Endodermal cell (in vitro differentiated cells): ENCODE data around the gene ZBTB25. TPM values are rescaled to one million over a fixed set of nuclear protein-coding genes. Genes with fewer than 3 reads are reported as not detected.

Source experiments
- DNase-seq: peaks from one replicate; pipeline ENCODE4 v3.0.0-alpha.2; 2017
- H3K27ac ChIP-seq: 2 replicates; pipeline ENCODE4 v1.5.1; 2013; ENCODE audit warnings: mild to moderate bottlenecking, low read depth, low read length, moderate library complexity
- H3K27me3 ChIP-seq: 2 replicates; pipeline ENCODE4 v1.6.1; 2013; ENCODE audit warnings: mild to moderate bottlenecking, low read length, moderate library complexity; ENCODE audit not compliant: insufficient read depth, control insufficient read depth, poor library complexity, severe bottlenecking
- H3K36me3 ChIP-seq: 2 replicates; pipeline ENCODE4 v1.7.0; 2013; ENCODE audit warnings: mild to moderate bottlenecking, low read length, moderate library complexity; ENCODE audit not compliant: control insufficient read depth, insufficient read depth
- H3K4me1 ChIP-seq: one replicate; pipeline ENCODE4 v1.7.0; 2013; ENCODE audit warnings: low read length; ENCODE audit not compliant: control insufficient read depth, insufficient read depth
- H3K4me3 ChIP-seq: 2 replicates; pipeline ENCODE4 v1.5.1; 2013; ENCODE audit warnings: mild to moderate bottlenecking, low read length, moderate library complexity
- H3K9ac ChIP-seq: 2 replicates; pipeline ENCODE4 v1.6.1; 2013; ENCODE audit warnings: mild to moderate bottlenecking, low read length, moderate library complexity; ENCODE audit not compliant: poor library complexity, severe bottlenecking; ENCODE audit errors: extremely low read depth
- H3K9me3 ChIP-seq: 2 replicates; pipeline ENCODE4 v1.6.1; 2013; ENCODE audit warnings: mild to moderate bottlenecking, low read length, moderate library complexity; ENCODE audit not compliant: control insufficient read depth
- H3K27ac Mint-ChIP-seq: 2 replicates; pipeline ENCODE4 v1.8.0; 2020; ENCODE audit warnings: mixed read lengths
- H3K27me3 Mint-ChIP-seq: 2 replicates; pipeline ENCODE4 v1.8.0; 2021; ENCODE audit warnings: mild to moderate bottlenecking, mixed read lengths; ENCODE audit not compliant: insufficient read depth
- H3K36me3 Mint-ChIP-seq: 2 replicates; pipeline ENCODE4 v1.8.0; 2020; ENCODE audit warnings: low read depth, mixed read lengths
- H3K4me1 Mint-ChIP-seq: 2 replicates; pipeline ENCODE4 v1.8.0; 2020; ENCODE audit warnings: mixed read lengths
- H3K4me3 Mint-ChIP-seq: 2 replicates; pipeline ENCODE4 v1.8.0; 2020; ENCODE audit warnings: mild to moderate bottlenecking, moderate library complexity, mixed read lengths
- H3K9me3 Mint-ChIP-seq: 2 replicates; pipeline ENCODE4 v1.8.0; 2020; ENCODE audit warnings: mild to moderate bottlenecking, mixed read lengths
- CTCF ChIP-seq: fragments of 200-600 bp; sonication (generic); conservative IDR thresholded peaks from 2 replicates; pipeline ENCODE4 v1.5.0; 2021; ENCODE audit warnings: antibody characterized with exemption, mild to moderate bottlenecking
- WGBS, 2 experiments: methylation state at CpG; one replicate each; pipeline versions ENCODE4 v1.1.5 to v1.1.7; 2013; ENCODE audit warnings: missing lambda C conversion rate in 2 of 2, mixed read lengths in 1 of 2; ENCODE audit not compliant: insufficient coverage in 1 of 2, insufficient read length in 1 of 2; 5-methylcytosine and 5-hydroxymethylcytosine counted together
- total RNA-seq, 2 donors: library from RNA; stranded (reverse); fragmentation: NEBNext Ultra II Directional in 1 of 2; extraction: Animal tissue kit (Norgen Biotek cat#: 25700) in 1 of 2; gene quantifications; 2 replicates in 1 of 2; 3 replicates in 1 of 2; pipeline ENCODE4 v1.2.1, GENCODE V29; 2021

ZBTB25 gene
- total RNA-seq, 2 donors from 2014 or later, result 14.0 to 17.0 TPM

- Histone ChIP-seq H3K9ac (no peak overlapping the region), H3K27ac (no peak overlapping the region), H3K4me1 (no peaks in the 10 kb centered on the region), H3K4me3 (no peak overlapping the region), H3K27me3 (no peaks in the 10 kb centered on the region), H3K36me3 (peaks cover 12% of the 10 kb centered on the region), H3K9me3 (no peaks in the 10 kb centered on the region)
- no peak for DNase-seq
- no peak overlapping the region for H3K27ac Mint-ChIP-seq
- no peaks in the 10 kb centered on the region for H3K27me3 Mint-ChIP-seq
- TF ChIP-seq CTCF, result no peak
- WGBS, 2 experiments, result 89 to 100% methylated on average over 1 of the region's 2 CpGs
- H3K4me1 Mint-ChIP-seq, result peaks cover 27% of the 10 kb centered on the region
- H3K36me3 Mint-ChIP-seq, result no peaks in the 10 kb centered on the region
- H3K9me3 Mint-ChIP-seq, result no peaks in the 10 kb centered on the region
- no peak overlapping the region for H3K4me3 Mint-ChIP-seq
Observed at GRCh38 chr14:64513271-64513670, 9.6 kb upstream of the ZBTB25 start.

GRCh38 chr14:64510825-64511671 is 7.4 kb upstream of the ZBTB25 start:
- no peak overlapping the region for H3K27ac Mint-ChIP-seq
- no peaks in the 10 kb centered on the region for H3K27me3 ChIP-seq
- no peak overlapping the region for H3K4me3 Mint-ChIP-seq
- DNase-seq, result peak; percentile 86
- H3K9ac ChIP-seq, result no peak overlapping the region
- no peaks in the 10 kb centered on the region for H3K36me3 Mint-ChIP-seq
- TF ChIP-seq CTCF, result peak; percentile 94
- H3K27me3 Mint-ChIP-seq, result no peaks in the 10 kb centered on the region
- H3K27ac ChIP-seq, result no peak overlapping the region
- WGBS, 2 experiments, result 11 to 28% methylated on average over 1 to 4 of the region's 4 CpGs
- H3K36me3 ChIP-seq, result peaks cover 12% of the 10 kb centered on the region
- H3K9me3 ChIP-seq, result no peaks in the 10 kb centered on the region
- peaks cover 9% of the 10 kb centered on the region for H3K4me1 ChIP-seq
- H3K4me1 Mint-ChIP-seq, result peaks cover 47% of the 10 kb centered on the region
- H3K9me3 Mint-ChIP-seq, result no peaks in the 10 kb centered on the region
- H3K4me3 ChIP-seq, result no peak overlapping the region

- H3K27ac Mint-ChIP-seq, result peak overlapping the region; percentile 96
- TF ChIP-seq CTCF, result no peak
- no peaks in the 10 kb centered on the region for H3K27me3 Mint-ChIP-seq
- Histone ChIP-seq H3K9me3 (no peaks in the 10 kb centered on the region), H3K9ac (no peak overlapping the region), H3K4me3 (peak overlapping the region; percentile 93), H3K27me3 (no peaks in the 10 kb centered on the region), H3K36me3 (peaks cover 12% of the 10 kb centered on the region), H3K4me1 (peaks cover 9% of the 10 kb centered on the region), H3K27ac (no peak overlapping the region)
- peaks cover 54% of the 10 kb centered on the region for H3K4me1 Mint-ChIP-seq
- no peaks in the 10 kb centered on the region for H3K9me3 Mint-ChIP-seq
- H3K4me3 Mint-ChIP-seq, result peak overlapping the region; percentile 36
- WGBS, 2 experiments, result 64 to 72% methylated on average over 7 to 8 of the region's 8 CpGs
- peak; percentile 91 for DNase-seq
- H3K36me3 Mint-ChIP-seq, result no peaks in the 10 kb centered on the region
Observed at GRCh38 chr14:64509036-64509435, 5.4 kb upstream of the ZBTB25 start.
